A673 (cell line): ENCODE measurements around the gene FAM210A. TPM values are rescaled to one million over a fixed set of nuclear protein-coding genes. Genes with fewer than 3 reads are reported as not detected.

Source experiments
- BruUV-seq: library from RNA; stranded (reverse); fragments of 400-500 nt; replicated peaks from 2 replicates; lab custom pipeline; 2021; lab: Mats Ljungman, UMichigan
- CTCF ChIA-PET: fragments of 300-600 bp; sonication (Branson Sonifier 250); formaldehyde crosslinking; loops from one replicate; lab custom pipeline; 2022; ENCODE audit warnings: antibody characterized with exemption; lab: Charles Lee
- POLR2A ChIA-PET: fragments of 300-600 bp; sonication (Branson Sonifier 250); formaldehyde crosslinking; loops from one replicate; lab custom pipeline; 2022; ENCODE audit warnings: antibody characterized with exemption; ENCODE audit not compliant: low non-redundant PET; lab: Charles Lee
- DNase-seq: peaks from one replicate; pipeline ENCODE4 v3.0.0-alpha.2; 2015; ENCODE audit warnings: low spot score
- H3K27ac ChIP-seq: fragments of 200-600 bp; sonication (generic); 2 replicates; pipeline ENCODE4 v1.5.1; 2016; ENCODE audit warnings: mixed run types, low read depth, mild to moderate bottlenecking, mixed read lengths, antibody characterized with exemption, low read length; ENCODE audit not compliant: poor library complexity, severe bottlenecking
- H3K27me3 ChIP-seq: fragments of 200-600 bp; sonication (generic); replicated peaks from 2 replicates; pipeline ENCODE4 v1.6.1; 2017; ENCODE audit warnings: mixed run types, low read depth, mild to moderate bottlenecking, mixed read lengths, antibody characterized with exemption, low read length; ENCODE audit not compliant: insufficient read depth, poor library complexity
- H3K36me3 ChIP-seq: fragments of 200-600 bp; sonication (generic); 2 replicates; pipeline ENCODE4 v1.6.1; 2016; ENCODE audit warnings: mixed run types, mild to moderate bottlenecking, mixed read lengths, antibody characterized with exemption, low read length; ENCODE audit not compliant: insufficient read depth, poor library complexity, severe bottlenecking
- H3K4me1 ChIP-seq: fragments of 200-600 bp; sonication (generic); 2 replicates; pipeline ENCODE4 v1.6.1; 2017; ENCODE audit warnings: mixed run types, mild to moderate bottlenecking, mixed read lengths, antibody characterized with exemption, low read length; ENCODE audit not compliant: insufficient read depth, poor library complexity, severe bottlenecking
- H3K4me3 ChIP-seq: fragments of 200-600 bp; sonication (generic); 2 replicates; pipeline ENCODE4 v1.5.1; 2016; ENCODE audit warnings: low read depth, mixed run types, mild to moderate bottlenecking, mixed read lengths, low read length; ENCODE audit not compliant: poor library complexity, severe bottlenecking
- H3K9me3 ChIP-seq: fragments of 200-600 bp; sonication (generic); 2 replicates; pipeline ENCODE4 v1.6.1; 2016; ENCODE audit warnings: mixed run types, low read depth, mild to moderate bottlenecking, mixed read lengths, antibody characterized with exemption, low read length; ENCODE audit not compliant: poor library complexity, severe bottlenecking
- CTCF ChIP-seq: fragments of 300-800, 200-600 bp; sonication (generic); conservative IDR thresholded peaks from 2 replicates; pipeline ENCODE4 v1.5.1; 2017; ENCODE audit warnings: low read depth, mild to moderate bottlenecking, antibody characterized with exemption, low read length, moderate library complexity, mixed read lengths
- EZH2 ChIP-seq: fragments of 200-600 bp; sonication (generic); IDR thresholded peaks from 2 replicates; pipeline ENCODE4 v1.6.1; 2017; ENCODE audit warnings: borderline replicate concordance, low read depth, mild to moderate bottlenecking, mixed read lengths, antibody characterized with exemption, low read length; ENCODE audit not compliant: poor library complexity, severe bottlenecking
- intact Hi-C: fragments of 100-400 bp; cut with micrococcal nuclease; formaldehyde crosslinking; loops from one replicate; pipeline ENCODE4 v1.10.0; 2022; ENCODE audit not compliant: unreplicated experiment
- total RNA-seq: library from RNA; stranded (reverse); gene quantifications from 2 replicates; pipeline ENCODE4 v1.2.3, GENCODE V29; 2021

Gene FAM210A
- total RNA-seq, 1 experiment from 2014 or later = 18.6 TPM

- ChIA-PET CTCF (interaction anchor here (0.6 kb wide), 1 partner anchor 696 kb away, joined by 3 read pairs; no protein-coding TSS in a partner anchor), POLR2A (no interaction called here)
- Histone ChIP-seq H3K36me3 (no peaks in the 10 kb centered on the region), H3K27me3 (no peaks in the 10 kb centered on the region), H3K9me3 (no peaks in the 10 kb centered on the region), H3K4me1 (no peaks in the 10 kb centered on the region), H3K4me3 (no peak overlapping the region), H3K27ac (no peak overlapping the region)
- DNase-seq = peak; percentile 80
- TF ChIP-seq EZH2 (no peak), CTCF (peak; percentile 78)
- intact Hi-C loops = loop anchor here (1.0 to 10.0 kb wide), 4 partner anchors 72 to 903 kb away; no protein-coding TSS in a partner anchor
- no TSS peak for BruUV-seq
Measured at GRCh38 chr18:13629841-13630715, 96.3 kb downstream of the FAM210A start.

- Histone ChIP-seq H3K36me3 (no peaks in the 10 kb centered on the region), H3K4me3 (no peak overlapping the region), H3K27ac (no peak overlapping the region), H3K4me1 (no peaks in the 10 kb centered on the region), H3K9me3 (no peaks in the 10 kb centered on the region), H3K27me3 (no peaks in the 10 kb centered on the region)
- TF ChIP-seq CTCF = no peak
- BruUV-seq = no TSS peak
- no peak for DNase-seq
- intact Hi-C loops = no loop called here
- CTCF ChIA-PET = no interaction called here
- POLR2A ChIA-PET = no interaction called here
Measured at GRCh38 chr18:13628211-13628610, 98.1 kb downstream of the FAM210A start.

GRCh38 chr18:13627639-13628038, 98.7 kb downstream of the FAM210A start:
- TF ChIP-seq CTCF = no peak
- no peak for TF ChIP-seq EZH2

More at GRCh38 chr18:13627639-13628038, 98.7 kb downstream of the FAM210A start:
- H3K27ac ChIP-seq = no peak overlapping the region
- BruUV-seq = no TSS peak
- no peaks in the 10 kb centered on the region for H3K27me3 ChIP-seq
- intact Hi-C loops = no loop called here
- no peaks in the 10 kb centered on the region for H3K36me3 ChIP-seq
- no peaks in the 10 kb centered on the region for H3K9me3 ChIP-seq
- H3K4me3 ChIP-seq = no peak overlapping the region
- no peaks in the 10 kb centered on the region for H3K4me1 ChIP-seq
- CTCF ChIA-PET = no interaction called here
- POLR2A ChIA-PET = no interaction called here
- no peak for DNase-seq
